HepG2 (cell line): ENCODE results near the gene BORCS5. TPM values are rescaled to one million over a fixed set of nuclear protein-coding genes. Genes with fewer than 3 reads are reported as not detected.

ENCODE experiments used
- HOXA9 ChIP-seq: sonication (generic); formaldehyde crosslinking; IDR thresholded peaks from 2 replicates; pipeline ENCODE4 v1.8.1; 2022; ENCODE audit warnings: missing genetic modification reagents, mild to moderate bottlenecking, moderate library complexity, borderline replicate concordance
- PHF5A ChIP-seq: IDR thresholded peaks from one replicate; pipeline ENCODE4 v1.6.1; 2018; ENCODE audit warnings: low read depth, missing genetic modification reagents; ENCODE audit not compliant: unreplicated experiment
- PLRG1 ChIP-seq: fragments of 450-650 bp; conservative IDR thresholded peaks from 2 replicates; pipeline ENCODE4 v1.6.1; 2016
- RELA ChIP-seq: sonication (generic); formaldehyde crosslinking; IDR thresholded peaks from 2 replicates; pipeline ENCODE4 v1.4.0; 2020; ENCODE audit warnings: missing genetic modification reagents
- SATB2 ChIP-seq: sonication (generic); formaldehyde crosslinking; IDR thresholded peaks from 2 replicates; pipeline ENCODE4 v1.5.0; 2020; ENCODE audit warnings: missing genetic modification reagents
- ZNF3 ChIP-seq: IDR thresholded peaks from 2 replicates; pipeline ENCODE4 v1.7.0; 2017; ENCODE audit warnings: inconsistent platforms
- ZNF430 ChIP-seq: sonication (generic); formaldehyde crosslinking; IDR thresholded peaks from 2 replicates; pipeline ENCODE4 v1.9.0; 2021; ENCODE audit warnings: mild to moderate bottlenecking, missing genetic modification reagents
- ZNF737 ChIP-seq: sonication (generic); formaldehyde crosslinking; IDR thresholded peaks from 2 replicates; pipeline ENCODE4 v1.5.0; 2020; ENCODE audit warnings: missing genetic modification reagents, mild to moderate bottlenecking, borderline replicate concordance
- ZNF768 ChIP-seq: sonication (generic); formaldehyde crosslinking; IDR thresholded peaks from 2 replicates; pipeline ENCODE4 v1.4.0; 2020; ENCODE audit warnings: missing genetic modification reagents
- ZNF879 ChIP-seq: sonication (generic); formaldehyde crosslinking; IDR thresholded peaks from 2 replicates; pipeline ENCODE4 v1.8.1; 2023; ENCODE audit warnings: missing genetic modification reagents
- polyA plus RNA-seq, 8 experiments: library from polyadenylated mRNA; depleted of rRNA in 3 of 8; stranded (reverse) in 7 of 8; unstranded in 1 of 8; fragments of >200 nt; fragmentation: Illumina TruSeq in 4 of 8; extraction: Trizol in 4 of 8; gene quantifications; 2 replicates each; pipeline versions ENCODE4 v1.2.1 to v1.2.3, GENCODE V29; 2011 to 2016; ENCODE audit warnings: low read depth in 4 of 8, missing spikeins in 1 of 8, mixed read lengths in 1 of 8; ENCODE audit not compliant: insufficient read depth in 1 of 8
- total RNA-seq, 5 experiments: library from RNA; depleted of rRNA; stranded (reverse); fragments of >200 nt; fragmentation: Illumina TruSeq; extraction: Trizol; gene quantifications; 2 replicates each; pipeline ENCODE4 v1.2.3, GENCODE V29; 2016; ENCODE audit warnings: low read depth in 1 of 5
- TF ChIP-seq, protein P1 (sequence below): sonication (generic); formaldehyde crosslinking; IDR thresholded peaks from 2 replicates; pipeline ENCODE4 v1.5.1; 2020; ENCODE audit warnings: mild to moderate bottlenecking, missing genetic modification reagents, moderate library complexity
- TF ChIP-seq, protein P2 (sequence below): sonication (generic); formaldehyde crosslinking; IDR thresholded peaks from 2 replicates; pipeline ENCODE4 v1.8.1; 2023; ENCODE audit warnings: missing genetic modification reagents, mild to moderate bottlenecking, borderline replicate concordance
- TF ChIP-seq, protein P3 (sequence below): sonication (generic); formaldehyde crosslinking; conservative IDR thresholded peaks from 2 replicates; pipeline ENCODE4 v1.8.0; 2022; ENCODE audit warnings: mild to moderate bottlenecking, moderate library complexity, missing genetic modification reagents
- TF ChIP-seq, protein P4 (sequence below): sonication (generic); formaldehyde crosslinking; IDR thresholded peaks from 2 replicates; pipeline ENCODE4 v1.5.1; 2020; ENCODE audit warnings: missing genetic modification reagents, mild to moderate bottlenecking, borderline replicate concordance
- TF ChIP-seq, protein P5 (sequence below): IDR thresholded peaks from 2 replicates; pipeline ENCODE4 v1.6.1; 2018; ENCODE audit warnings: missing genetic modification reagents
- TF ChIP-seq, protein P6 (sequence below): sonication (generic); formaldehyde crosslinking; IDR thresholded peaks from 2 replicates; pipeline ENCODE4 v1.5.0; 2020; ENCODE audit warnings: mild to moderate bottlenecking, missing genetic modification reagents

Gene BORCS5
- total and polyA plus RNA-seq, 2 of the 13 experiments (the other 11 are each of a cell fraction or from before 2014, with no cell fraction given), result 3.9 to 4.7 TPM

DNA sequence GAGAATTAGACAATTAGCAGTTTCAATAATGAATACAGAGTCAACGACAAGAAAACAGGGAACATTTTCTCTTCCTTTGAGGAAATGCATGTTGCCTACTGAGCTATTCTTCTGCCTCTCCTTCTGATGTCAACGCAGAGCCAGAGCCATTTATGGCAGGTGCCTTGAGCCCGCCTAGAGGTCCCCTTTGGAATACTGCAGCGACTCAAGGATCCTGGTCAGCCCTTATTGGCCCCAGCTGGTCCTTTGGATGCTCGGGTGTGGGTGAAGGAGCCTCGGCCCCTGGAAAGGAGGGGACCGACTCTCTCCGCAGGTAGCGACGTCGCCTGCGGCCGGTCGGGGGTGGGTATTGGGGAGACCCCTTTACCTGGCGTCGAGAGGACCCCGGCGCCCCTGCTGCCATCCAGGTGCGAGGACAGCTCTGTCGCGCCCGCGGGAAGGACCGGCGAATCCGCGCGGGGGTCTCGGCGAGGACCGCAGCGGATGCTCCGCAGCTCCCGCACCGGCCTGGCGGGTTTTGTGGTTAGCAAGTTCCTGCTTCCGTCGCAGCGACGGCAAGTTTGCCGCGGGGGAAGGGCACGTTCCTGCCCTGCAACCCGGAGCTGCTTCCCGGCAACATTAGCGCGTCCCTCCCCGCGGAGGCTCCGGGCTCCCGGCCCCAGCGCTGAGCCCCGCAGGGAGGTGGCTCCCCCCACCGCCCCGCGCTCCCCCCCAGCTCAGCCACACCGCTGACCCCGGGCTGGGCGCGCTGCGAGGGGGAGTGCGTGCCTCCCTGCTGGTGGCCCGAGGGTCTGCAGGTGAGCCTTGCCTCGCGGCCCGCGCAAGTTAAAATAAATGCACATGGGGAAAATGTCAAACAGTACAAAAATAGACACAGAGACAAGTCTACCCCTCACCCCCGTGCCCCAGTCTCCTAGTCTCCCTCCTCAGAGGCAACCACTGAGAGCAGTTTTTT, 6.9 kb upstream of the BORCS5 start, which contains the start of gene MANSC1 (continued):
- TF ChIP-seq, protein P1, sequence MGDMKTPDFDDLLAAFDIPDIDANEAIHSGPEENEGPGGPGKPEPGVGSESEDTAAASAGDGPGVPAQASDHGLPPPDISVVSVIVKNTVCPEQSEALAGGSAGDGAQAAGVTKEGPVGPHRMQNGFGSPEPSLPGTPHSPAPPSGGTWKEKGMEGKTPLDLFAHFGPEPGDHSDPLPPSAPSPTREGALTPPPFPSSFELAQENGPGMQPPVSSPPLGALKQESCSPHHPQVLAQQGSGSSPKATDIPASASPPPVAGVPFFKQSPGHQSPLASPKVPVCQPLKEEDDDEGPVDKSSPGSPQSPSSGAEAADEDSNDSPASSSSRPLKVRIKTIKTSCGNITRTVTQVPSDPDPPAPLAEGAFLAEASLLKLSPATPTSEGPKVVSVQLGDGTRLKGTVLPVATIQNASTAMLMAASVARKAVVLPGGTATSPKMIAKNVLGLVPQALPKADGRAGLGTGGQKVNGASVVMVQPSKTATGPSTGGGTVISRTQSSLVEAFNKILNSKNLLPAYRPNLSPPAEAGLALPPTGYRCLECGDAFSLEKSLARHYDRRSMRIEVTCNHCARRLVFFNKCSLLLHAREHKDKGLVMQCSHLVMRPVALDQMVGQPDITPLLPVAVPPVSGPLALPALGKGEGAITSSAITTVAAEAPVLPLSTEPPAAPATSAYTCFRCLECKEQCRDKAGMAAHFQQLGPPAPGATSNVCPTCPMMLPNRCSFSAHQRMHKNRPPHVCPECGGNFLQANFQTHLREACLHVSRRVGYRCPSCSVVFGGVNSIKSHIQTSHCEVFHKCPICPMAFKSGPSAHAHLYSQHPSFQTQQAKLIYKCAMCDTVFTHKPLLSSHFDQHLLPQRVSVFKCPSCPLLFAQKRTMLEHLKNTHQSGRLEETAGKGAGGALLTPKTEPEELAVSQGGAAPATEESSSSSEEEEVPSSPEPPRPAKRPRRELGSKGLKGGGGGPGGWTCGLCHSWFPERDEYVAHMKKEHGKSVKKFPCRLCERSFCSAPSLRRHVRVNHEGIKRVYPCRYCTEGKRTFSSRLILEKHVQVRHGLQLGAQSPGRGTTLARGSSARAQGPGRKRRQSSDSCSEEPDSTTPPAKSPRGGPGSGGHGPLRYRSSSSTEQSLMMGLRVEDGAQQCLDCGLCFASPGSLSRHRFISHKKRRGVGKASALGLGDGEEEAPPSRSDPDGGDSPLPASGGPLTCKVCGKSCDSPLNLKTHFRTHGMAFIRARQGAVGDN (CRISPR knock-in tag), result peak; percentile 98
- TF ChIP-seq, protein P2, sequence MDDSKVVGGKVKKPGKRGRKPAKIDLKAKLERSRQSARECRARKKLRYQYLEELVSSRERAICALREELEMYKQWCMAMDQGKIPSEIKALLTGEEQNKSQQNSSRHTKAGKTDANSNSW, result no peak
- TF ChIP-seq, protein P3, sequence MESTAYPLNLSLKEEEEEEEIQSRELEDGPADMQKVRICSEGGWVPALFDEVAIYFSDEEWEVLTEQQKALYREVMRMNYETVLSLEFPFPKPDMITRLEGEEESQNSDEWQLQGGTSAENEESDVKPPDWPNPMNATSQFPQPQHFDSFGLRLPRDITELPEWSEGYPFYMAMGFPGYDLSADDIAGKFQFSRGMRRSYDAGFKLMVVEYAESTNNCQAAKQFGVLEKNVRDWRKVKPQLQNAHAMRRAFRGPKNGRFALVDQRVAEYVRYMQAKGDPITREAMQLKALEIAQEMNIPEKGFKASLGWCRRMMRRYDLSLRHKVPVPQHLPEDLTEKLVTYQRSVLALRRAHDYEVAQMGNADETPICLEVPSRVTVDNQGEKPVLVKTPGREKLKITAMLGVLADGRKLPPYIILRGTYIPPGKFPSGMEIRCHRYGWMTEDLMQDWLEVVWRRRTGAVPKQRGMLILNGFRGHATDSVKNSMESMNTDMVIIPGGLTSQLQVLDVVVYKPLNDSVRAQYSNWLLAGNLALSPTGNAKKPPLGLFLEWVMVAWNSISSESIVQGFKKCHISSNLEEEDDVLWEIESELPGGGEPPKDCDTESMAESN (CRISPR knock-in tag), result peak; percentile 23; the same call in 1 of the 2 replicates
- no peak for TF ChIP-seq ZNF879
- TF ChIP-seq PHF5A (CRISPR knock-in tag), result no peak
- TF ChIP-seq, protein P4, sequence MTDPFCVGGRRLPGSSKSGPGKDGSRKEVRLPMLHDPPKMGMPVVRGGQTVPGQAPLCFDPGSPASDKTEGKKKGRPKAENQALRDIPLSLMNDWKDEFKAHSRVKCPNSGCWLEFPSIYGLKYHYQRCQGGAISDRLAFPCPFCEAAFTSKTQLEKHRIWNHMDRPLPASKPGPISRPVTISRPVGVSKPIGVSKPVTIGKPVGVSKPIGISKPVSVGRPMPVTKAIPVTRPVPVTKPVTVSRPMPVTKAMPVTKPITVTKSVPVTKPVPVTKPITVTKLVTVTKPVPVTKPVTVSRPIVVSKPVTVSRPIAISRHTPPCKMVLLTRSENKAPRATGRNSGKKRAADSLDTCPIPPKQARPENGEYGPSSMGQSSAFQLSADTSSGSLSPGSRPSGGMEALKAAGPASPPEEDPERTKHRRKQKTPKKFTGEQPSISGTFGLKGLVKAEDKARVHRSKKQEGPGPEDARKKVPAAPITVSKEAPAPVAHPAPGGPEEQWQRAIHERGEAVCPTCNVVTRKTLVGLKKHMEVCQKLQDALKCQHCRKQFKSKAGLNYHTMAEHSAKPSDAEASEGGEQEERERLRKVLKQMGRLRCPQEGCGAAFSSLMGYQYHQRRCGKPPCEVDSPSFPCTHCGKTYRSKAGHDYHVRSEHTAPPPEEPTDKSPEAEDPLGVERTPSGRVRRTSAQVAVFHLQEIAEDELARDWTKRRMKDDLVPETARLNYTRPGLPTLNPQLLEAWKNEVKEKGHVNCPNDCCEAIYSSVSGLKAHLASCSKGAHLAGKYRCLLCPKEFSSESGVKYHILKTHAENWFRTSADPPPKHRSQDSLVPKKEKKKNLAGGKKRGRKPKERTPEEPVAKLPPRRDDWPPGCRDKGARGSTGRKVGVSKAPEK (CRISPR knock-in tag), result no peak
- TF ChIP-seq, protein P5, sequence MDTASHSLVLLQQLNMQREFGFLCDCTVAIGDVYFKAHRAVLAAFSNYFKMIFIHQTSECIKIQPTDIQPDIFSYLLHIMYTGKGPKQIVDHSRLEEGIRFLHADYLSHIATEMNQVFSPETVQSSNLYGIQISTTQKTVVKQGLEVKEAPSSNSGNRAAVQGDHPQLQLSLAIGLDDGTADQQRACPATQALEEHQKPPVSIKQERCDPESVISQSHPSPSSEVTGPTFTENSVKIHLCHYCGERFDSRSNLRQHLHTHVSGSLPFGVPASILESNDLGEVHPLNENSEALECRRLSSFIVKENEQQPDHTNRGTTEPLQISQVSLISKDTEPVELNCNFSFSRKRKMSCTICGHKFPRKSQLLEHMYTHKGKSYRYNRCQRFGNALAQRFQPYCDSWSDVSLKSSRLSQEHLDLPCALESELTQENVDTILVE (CRISPR knock-in tag), result no peak
- peak; percentile 57; the same call in 1 of the 2 replicates for TF ChIP-seq ZNF768 (CRISPR knock-in tag)
- no peak for TF ChIP-seq ZNF737 (CRISPR knock-in tag)
- no peak for TF ChIP-seq ZNF430 (CRISPR knock-in tag)
- no peak for TF ChIP-seq PLRG1
- TF ChIP-seq, protein P6, sequence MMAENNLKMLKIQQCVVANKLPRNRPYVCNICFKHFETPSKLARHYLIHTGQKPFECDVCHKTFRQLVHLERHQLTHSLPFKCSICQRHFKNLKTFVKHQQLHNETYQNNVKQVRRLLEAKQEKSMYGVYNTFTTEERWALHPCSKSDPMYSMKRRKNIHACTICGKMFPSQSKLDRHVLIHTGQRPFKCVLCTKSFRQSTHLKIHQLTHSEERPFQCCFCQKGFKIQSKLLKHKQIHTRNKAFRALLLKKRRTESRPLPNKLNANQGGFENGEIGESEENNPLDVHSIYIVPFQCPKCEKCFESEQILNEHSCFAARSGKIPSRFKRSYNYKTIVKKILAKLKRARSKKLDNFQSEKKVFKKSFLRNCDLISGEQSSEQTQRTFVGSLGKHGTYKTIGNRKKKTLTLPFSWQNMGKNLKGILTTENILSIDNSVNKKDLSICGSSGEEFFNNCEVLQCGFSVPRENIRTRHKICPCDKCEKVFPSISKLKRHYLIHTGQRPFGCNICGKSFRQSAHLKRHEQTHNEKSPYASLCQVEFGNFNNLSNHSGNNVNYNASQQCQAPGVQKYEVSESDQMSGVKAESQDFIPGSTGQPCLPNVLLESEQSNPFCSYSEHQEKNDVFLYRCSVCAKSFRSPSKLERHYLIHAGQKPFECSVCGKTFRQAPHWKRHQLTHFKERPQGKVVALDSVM (CRISPR knock-in tag), result peak; percentile 35; the same call in 1 of the 2 replicates
- no peak for TF ChIP-seq RELA
- TF ChIP-seq SATB2 (CRISPR knock-in tag), result no peak
- TF ChIP-seq HOXA9 (CRISPR knock-in tag), result peak; percentile 71; the same call in 1 of the 2 replicates
- no peak for TF ChIP-seq ZNF3 (CRISPR knock-in tag)
